Ishikawa (cell line): ENCODE data around the gene GRAMD1B.

ENCODE experiments used
- TAF1 ChIP-seq: IDR thresholded peaks from 2 replicates; pipeline ENCODE4 v1.6.1; 2012; ENCODE audit warnings: low read depth, mild to moderate bottlenecking
- TCF12 ChIP-seq: IDR thresholded peaks from 2 replicates; pipeline ENCODE4 v1.6.1; 2012; ENCODE audit warnings: low read depth
- YY1 ChIP-seq: IDR thresholded peaks from 2 replicates; pipeline ENCODE4 v1.6.1; 2012; ENCODE audit warnings: low read depth

DNA sequence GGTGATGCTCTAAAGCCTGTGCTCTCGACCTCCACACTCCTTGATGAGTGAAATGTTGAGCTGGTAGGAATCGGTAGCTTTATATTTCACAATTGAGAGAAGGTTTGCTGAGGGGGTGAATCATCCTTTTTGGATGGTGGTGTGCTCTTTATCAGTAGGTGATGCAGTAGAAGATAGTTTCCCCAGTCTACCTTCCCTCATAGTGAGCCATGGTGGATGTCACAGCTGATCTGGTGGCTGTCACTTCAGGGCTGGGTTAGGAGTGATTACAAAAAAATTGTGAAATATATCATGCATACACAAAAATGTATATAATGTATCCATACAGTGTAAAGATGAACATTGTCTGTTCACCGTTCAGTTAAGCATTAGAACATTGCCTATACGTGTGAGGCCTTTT lies 105.3 kb downstream of the GRAMD1B start:
- TF ChIP-seq TAF1, result no peak
- no peak for TF ChIP-seq YY1
- TF ChIP-seq TCF12, result no peak
